OCI-LY7 (cell line): ENCODE results near the gene AGAP3. TPM values are rescaled to one million over a fixed set of nuclear protein-coding genes. Genes with fewer than 3 reads are reported as not detected.

Experiments
- BruUV-seq: library from RNA; stranded (reverse); fragments of 400-500 nt; replicated peaks from 2 replicates; lab custom pipeline; 2021; lab: Mats Ljungman, UMichigan
- CTCF ChIA-PET: fragments of 300-600 bp; sonication (Branson Sonifier 250); formaldehyde crosslinking; loops from one replicate; lab custom pipeline; 2022; ENCODE audit warnings: antibody characterized with exemption; ENCODE audit not compliant: unreplicated experiment; lab: Charles Lee
- POLR2A ChIA-PET: fragments of 300-600 bp; sonication (Branson Sonifier 250); formaldehyde crosslinking; loops from one replicate; lab custom pipeline; 2022; ENCODE audit warnings: antibody characterized with exemption; lab: Charles Lee
- DNase-seq: peaks from one replicate; pipeline ENCODE4 v3.0.0-alpha.2; 2015; ENCODE audit warnings: low spot score
- H2AFZ ChIP-seq: fragments of 200-600 bp; sonication (generic), shearing (Covaris generic); 2 replicates; pipeline ENCODE4 v1.6.1; 2014; ENCODE audit warnings: mild to moderate bottlenecking, antibody characterized with exemption, low read length, moderate library complexity
- H3K27ac ChIP-seq: fragments of 200-600 bp; sonication (generic); 2 replicates; pipeline ENCODE4 v1.5.1; 2014; ENCODE audit warnings: mixed run types, low read depth, mild to moderate bottlenecking, moderate library complexity, low read length, inconsistent platforms; ENCODE audit not compliant: poor library complexity, severe bottlenecking
- H3K36me3 ChIP-seq: fragments of 200-600 bp; sonication (generic); 2 replicates; pipeline ENCODE4 v1.6.1; 2014; ENCODE audit warnings: mild to moderate bottlenecking, antibody characterized with exemption, low read length, moderate library complexity, mixed read lengths; ENCODE audit not compliant: insufficient read depth
- H3K4me1 ChIP-seq: fragments of 200-600 bp; sonication (generic); 2 replicates; pipeline ENCODE4 v1.5.1; 2014; ENCODE audit warnings: mild to moderate bottlenecking, low read length; ENCODE audit not compliant: insufficient read depth, poor library complexity, severe bottlenecking
- H3K4me2 ChIP-seq: fragments of 200-600 bp; sonication (generic); 2 replicates; pipeline ENCODE4 v1.6.1; 2014; ENCODE audit warnings: mild to moderate bottlenecking, low read length
- H3K4me3 ChIP-seq: fragments of 200-600 bp; sonication (generic); 2 replicates; pipeline ENCODE4 v1.5.1; 2014; ENCODE audit warnings: mild to moderate bottlenecking, low read depth, low read length; ENCODE audit not compliant: poor library complexity, severe bottlenecking
- H3K79me2 ChIP-seq: fragments of 200-600 bp; sonication (generic); 2 replicates; pipeline ENCODE4 v1.6.1; 2016; ENCODE audit warnings: low read depth, mild to moderate bottlenecking, low read length, moderate library complexity, mixed read lengths; ENCODE audit not compliant: insufficient read depth
- H3K9me2 ChIP-seq: fragments of 200-600 bp; sonication (generic); 2 replicates; pipeline ENCODE4 v1.6.1; 2016; ENCODE audit warnings: mild to moderate bottlenecking, low read length, mixed read lengths; ENCODE audit not compliant: insufficient read depth
- H3K9me3 ChIP-seq: fragments of 200-600 bp; sonication (generic); 2 replicates; pipeline ENCODE4 v1.6.1; 2014; ENCODE audit warnings: mild to moderate bottlenecking, mixed run types, low read length, mixed read lengths
- H4K20me1 ChIP-seq: fragments of 200-600 bp; sonication (generic); 2 replicates; pipeline ENCODE4 v1.6.1; 2014; ENCODE audit warnings: mild to moderate bottlenecking, antibody characterized with exemption, low read length, moderate library complexity, mixed read lengths; ENCODE audit not compliant: insufficient read depth
- EZH2phosphoT487 ChIP-seq: fragments of 200-600 bp; sonication (generic); IDR thresholded peaks from 2 replicates; pipeline ENCODE4 v1.6.1; 2018; ENCODE audit warnings: low read depth, borderline replicate concordance, mild to moderate bottlenecking, mixed run types, antibody characterized with exemption, low read length, moderate library complexity, mixed read lengths
- intact Hi-C: fragments of 100-400 bp; cut with micrococcal nuclease; formaldehyde crosslinking; loops from one replicate; pipeline ENCODE4 v1.10.0; 2022; ENCODE audit not compliant: unreplicated experiment
- total RNA-seq, 2 experiments: library from RNA; depleted of rRNA in 1 of 2; stranded (reverse); fragments of >200 nt in 1 of 2; shearing (Covaris generic) in 1 of 2; gene quantifications; 2 replicates each; pipeline ENCODE4 v1.2.3, GENCODE V29; 2014 to 2022
- TF ChIP-seq, protein P1 (sequence below): fragments of 200-600 bp; sonication (generic); conservative IDR thresholded peaks from 2 replicates; pipeline ENCODE4 v1.5.1; 2014; ENCODE audit warnings: mild to moderate bottlenecking, antibody characterized with exemption, low read length, moderate library complexity, mixed read lengths

AGAP3 gene
- total RNA-seq, 2 experiments from 2014 or later = 4.8 to 30.9 TPM

DNA sequence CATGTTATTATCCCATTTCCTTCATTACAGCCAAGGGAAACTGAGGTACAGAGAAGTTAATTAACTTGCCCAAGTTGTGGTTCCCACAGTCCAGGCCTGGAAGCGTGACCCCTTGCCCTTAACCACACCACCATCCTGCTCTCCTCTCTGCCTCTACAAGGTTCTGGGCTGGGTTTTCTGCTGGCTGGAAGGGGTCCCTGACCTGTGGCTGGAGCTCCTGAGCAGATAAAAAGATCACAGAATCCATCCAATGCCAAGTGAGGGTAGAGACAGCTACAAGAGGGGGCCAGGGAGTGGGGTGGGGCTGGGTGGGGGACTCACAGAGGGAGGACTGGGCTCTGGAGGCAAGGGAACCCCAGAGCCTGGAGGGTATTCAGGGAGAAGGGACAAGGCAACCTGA, 91.0 kb downstream of the AGAP3 start:
- no peaks in the 10 kb centered on the region for H4K20me1 ChIP-seq
- H3K4me1 ChIP-seq = no peaks in the 10 kb centered on the region
- H3K27ac ChIP-seq = no peak overlapping the region
- no peaks in the 10 kb centered on the region for H3K9me2 ChIP-seq
- TF ChIP-seq, protein P1, sequence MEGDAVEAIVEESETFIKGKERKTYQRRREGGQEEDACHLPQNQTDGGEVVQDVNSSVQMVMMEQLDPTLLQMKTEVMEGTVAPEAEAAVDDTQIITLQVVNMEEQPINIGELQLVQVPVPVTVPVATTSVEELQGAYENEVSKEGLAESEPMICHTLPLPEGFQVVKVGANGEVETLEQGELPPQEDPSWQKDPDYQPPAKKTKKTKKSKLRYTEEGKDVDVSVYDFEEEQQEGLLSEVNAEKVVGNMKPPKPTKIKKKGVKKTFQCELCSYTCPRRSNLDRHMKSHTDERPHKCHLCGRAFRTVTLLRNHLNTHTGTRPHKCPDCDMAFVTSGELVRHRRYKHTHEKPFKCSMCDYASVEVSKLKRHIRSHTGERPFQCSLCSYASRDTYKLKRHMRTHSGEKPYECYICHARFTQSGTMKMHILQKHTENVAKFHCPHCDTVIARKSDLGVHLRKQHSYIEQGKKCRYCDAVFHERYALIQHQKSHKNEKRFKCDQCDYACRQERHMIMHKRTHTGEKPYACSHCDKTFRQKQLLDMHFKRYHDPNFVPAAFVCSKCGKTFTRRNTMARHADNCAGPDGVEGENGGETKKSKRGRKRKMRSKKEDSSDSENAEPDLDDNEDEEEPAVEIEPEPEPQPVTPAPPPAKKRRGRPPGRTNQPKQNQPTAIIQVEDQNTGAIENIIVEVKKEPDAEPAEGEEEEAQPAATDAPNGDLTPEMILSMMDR = no peak
- no peak for TF ChIP-seq EZH2phosphoT487
- no TSS peak for BruUV-seq
- intact Hi-C loops = no loop called here
- no peak for DNase-seq
- CTCF ChIA-PET = no interaction called here
- POLR2A ChIA-PET = no interaction called here
- no peak overlapping the region for H2AFZ ChIP-seq
- no peak overlapping the region for H3K4me2 ChIP-seq
- no peak overlapping the region for H3K4me3 ChIP-seq
- H3K36me3 ChIP-seq = no peaks in the 10 kb centered on the region
- no peaks in the 10 kb centered on the region for H3K79me2 ChIP-seq
- H3K9me3 ChIP-seq = no peaks in the 10 kb centered on the region

DNA sequence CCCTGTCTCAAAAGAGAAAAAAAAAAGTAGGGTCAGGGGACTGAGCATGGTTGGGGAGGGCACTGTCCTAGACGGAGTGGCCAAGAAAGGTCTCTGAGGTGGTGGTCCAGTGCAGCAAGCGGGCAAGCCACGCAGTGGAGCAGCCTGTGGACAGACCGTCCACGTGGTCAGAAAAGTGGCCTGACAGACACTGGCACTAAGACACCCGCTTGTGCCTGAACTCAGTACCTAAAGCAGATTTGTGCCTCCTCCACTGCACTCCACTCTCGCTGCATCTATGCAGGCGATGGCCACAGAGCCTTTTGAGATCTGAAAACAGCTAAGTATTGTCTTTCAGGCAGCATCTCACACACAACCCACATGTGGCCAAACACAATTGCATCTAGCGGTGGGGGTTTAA, 92.0 kb downstream of the AGAP3 start:
- no TSS peak for BruUV-seq
- TF ChIP-seq EZH2phosphoT487 = no peak
- TF ChIP-seq, protein P1 = no peak
- DNase-seq = no peak
- H3K36me3 ChIP-seq = no peaks in the 10 kb centered on the region
- POLR2A ChIA-PET = no interaction called here
- CTCF ChIA-PET = interaction anchor here (0.6 kb wide), 1 partner anchor 21 kb away, joined by 3 read pairs; no protein-coding TSS in a partner anchor
- no peaks in the 10 kb centered on the region for H3K9me2 ChIP-seq
- intact Hi-C loops = no loop called here
- no peaks in the 10 kb centered on the region for H3K79me2 ChIP-seq
- H3K27ac ChIP-seq = no peak overlapping the region
- H3K4me1 ChIP-seq = no peaks in the 10 kb centered on the region
- H3K4me3 ChIP-seq = no peak overlapping the region
- no peaks in the 10 kb centered on the region for H3K9me3 ChIP-seq
- H3K4me2 ChIP-seq = no peak overlapping the region
- H2AFZ ChIP-seq = no peak overlapping the region
- no peaks in the 10 kb centered on the region for H4K20me1 ChIP-seq

DNA sequence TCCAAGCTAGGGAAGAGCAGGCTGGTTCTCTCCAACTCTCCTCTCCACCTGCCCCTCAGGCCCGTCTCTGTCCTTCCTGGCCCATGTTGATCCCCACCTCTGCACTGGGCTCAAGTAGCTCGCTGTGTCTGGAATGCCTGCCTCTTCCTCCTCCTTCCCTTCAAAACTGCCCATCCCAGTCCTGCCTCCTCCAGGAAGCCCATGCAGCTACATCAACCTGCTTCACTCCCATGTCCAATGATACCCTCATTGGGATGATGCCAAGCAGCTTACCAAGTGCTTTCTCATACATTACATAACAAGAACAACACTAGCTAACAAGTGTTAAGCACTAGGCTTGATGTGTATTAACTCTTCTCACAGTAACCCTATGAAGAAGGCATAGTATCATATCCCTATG, 92.6 kb downstream of the AGAP3 start:
- H3K4me3 ChIP-seq = no peak overlapping the region
- no TSS peak for BruUV-seq
- no peak overlapping the region for H3K4me2 ChIP-seq
- no peak for TF ChIP-seq EZH2phosphoT487
- TF ChIP-seq, protein P1 = no peak
- no peaks in the 10 kb centered on the region for H3K9me2 ChIP-seq
- no peaks in the 10 kb centered on the region for H4K20me1 ChIP-seq
- no peaks in the 10 kb centered on the region for H3K36me3 ChIP-seq
- no peaks in the 10 kb centered on the region for H3K4me1 ChIP-seq
- ChIA-PET POLR2A (no interaction called here), CTCF (interaction anchor here (0.6 kb wide), 1 partner anchor 21 kb away, joined by 3 read pairs; no protein-coding TSS in a partner anchor)
- no peak for DNase-seq
- H2AFZ ChIP-seq = no peak overlapping the region
- H3K79me2 ChIP-seq = no peaks in the 10 kb centered on the region
- H3K27ac ChIP-seq = no peak overlapping the region
- no peaks in the 10 kb centered on the region for H3K9me3 ChIP-seq
- intact Hi-C loops = no loop called here
